H9 (cell line): Measurements from ENCODE around the gene FRRS1L. TPM values are rescaled to one million over a fixed set of nuclear protein-coding genes. Genes with fewer than 3 reads are reported as not detected.

Experiments used
- DNase-seq: peaks from one replicate; pipeline ENCODE4 v3.0.0-alpha.2; 2017
- H2AFZ ChIP-seq: one replicate; pipeline ENCODE4 v1.6.1; 2013; ENCODE audit warnings: mild to moderate bottlenecking, low read length, control low read depth, moderate library complexity
- H2AK5ac ChIP-seq: 2 replicates; pipeline ENCODE4 v1.6.1; 2013; ENCODE audit warnings: low read length, control low read depth, mixed read lengths; ENCODE audit not compliant: insufficient read length
- H2BK120ac ChIP-seq: one replicate; pipeline ENCODE4 v1.6.1; 2013; ENCODE audit warnings: low read depth, mild to moderate bottlenecking, low read length, control low read depth, inconsistent platforms; ENCODE audit not compliant: poor library complexity, severe bottlenecking
- H2BK12ac ChIP-seq: 2 replicates; pipeline ENCODE4 v1.6.1; 2013; ENCODE audit warnings: low read length, control low read depth, mixed read lengths, low read depth; ENCODE audit not compliant: insufficient read length
- H2BK15ac ChIP-seq: 2 replicates; pipeline ENCODE4 v1.6.1; 2013; ENCODE audit warnings: low read depth, low read length, control low read depth
- H2BK20ac ChIP-seq: one replicate; pipeline ENCODE4 v1.6.1; 2013; ENCODE audit warnings: low read depth, mild to moderate bottlenecking, low read length, control low read depth, inconsistent platforms; ENCODE audit not compliant: poor library complexity, severe bottlenecking
- H2BK5ac ChIP-seq: 2 replicates; pipeline ENCODE4 v1.6.1; 2013; ENCODE audit warnings: low read length, control low read depth, mixed read lengths; ENCODE audit not compliant: insufficient read length
- H3K14ac ChIP-seq: 2 replicates; pipeline ENCODE4 v1.6.1; 2013; ENCODE audit warnings: low read length, control low read depth; ENCODE audit not compliant: insufficient read depth
- H3K18ac ChIP-seq: 2 replicates; pipeline ENCODE4 v1.6.1; 2013; ENCODE audit warnings: low read depth, mild to moderate bottlenecking, mixed read lengths, low read length, control low read depth; ENCODE audit not compliant: insufficient read length
- H3K23ac ChIP-seq: 2 replicates; pipeline ENCODE4 v1.6.1; 2013; ENCODE audit warnings: low read length, control low read depth, mixed read lengths, low read depth; ENCODE audit not compliant: insufficient read length
- H3K23me2 ChIP-seq: 2 replicates; pipeline ENCODE4 v1.6.1; 2013; ENCODE audit warnings: low read depth, mild to moderate bottlenecking, mixed read lengths, low read length, control low read depth; ENCODE audit not compliant: insufficient read length, poor library complexity, severe bottlenecking
- H3K27ac ChIP-seq: 2 replicates; pipeline ENCODE4 v1.5.1; 2013; ENCODE audit warnings: low read length, control low read depth, mixed read lengths, low read depth; ENCODE audit not compliant: insufficient read length
- H3K27me3 ChIP-seq: 2 replicates; pipeline ENCODE4 v1.6.1; 2013; ENCODE audit warnings: low read length, control low read depth, inconsistent platforms; ENCODE audit not compliant: insufficient read depth
- H3K4ac ChIP-seq: 2 replicates; pipeline ENCODE4 v1.6.1; 2013; ENCODE audit warnings: low read depth, mild to moderate bottlenecking, control low read depth, inconsistent platforms, low read length, moderate library complexity
- H3K4me1 ChIP-seq: 2 replicates; pipeline ENCODE4 v1.6.1; 2013; ENCODE audit warnings: low read length, control low read depth, inconsistent platforms; ENCODE audit not compliant: insufficient read depth
- H3K4me2 ChIP-seq: 2 replicates; pipeline ENCODE4 v1.6.1; 2013; ENCODE audit warnings: low read length, control low read depth, mixed read lengths; ENCODE audit not compliant: insufficient read length, insufficient read depth
- H3K56ac ChIP-seq: 2 replicates; pipeline ENCODE4 v1.6.1; 2013; ENCODE audit warnings: low read depth, mild to moderate bottlenecking, mixed read lengths, low read length, control low read depth; ENCODE audit not compliant: insufficient read length
- H3K79me1 ChIP-seq: 2 replicates; pipeline ENCODE4 v1.6.1; 2013; ENCODE audit warnings: low read depth, mild to moderate bottlenecking, moderate library complexity, low read length, control low read depth, inconsistent platforms; ENCODE audit not compliant: insufficient read depth, poor library complexity, severe bottlenecking
- H3K79me2 ChIP-seq: 2 replicates; pipeline ENCODE4 v1.6.1; 2013; ENCODE audit warnings: low read length, control low read depth, inconsistent platforms; ENCODE audit not compliant: insufficient read depth
- H3K9ac ChIP-seq: 2 replicates; pipeline ENCODE4 v1.6.1; 2013; ENCODE audit warnings: low read length, control low read depth, mixed read lengths; ENCODE audit not compliant: insufficient read length; ENCODE audit errors: extremely low read depth
- H3K9me3 ChIP-seq: one replicate; pipeline ENCODE4 v1.6.1; 2013; ENCODE audit warnings: low read depth, low read length, inconsistent platforms; ENCODE audit not compliant: control insufficient read depth
- H3T11ph ChIP-seq: one replicate; pipeline ENCODE4 v1.6.1; 2013; ENCODE audit warnings: mild to moderate bottlenecking, low read length, control low read depth, inconsistent platforms
- H4K20me1 ChIP-seq: one replicate; pipeline ENCODE4 v1.6.1; 2013; ENCODE audit not compliant: control insufficient read depth, insufficient read length, insufficient read depth
- H4K5ac ChIP-seq: 2 replicates; pipeline ENCODE4 v1.6.1; 2013; ENCODE audit warnings: low read depth, mild to moderate bottlenecking, mixed read lengths, low read length, control low read depth; ENCODE audit not compliant: insufficient read length
- H4K8ac ChIP-seq: replicated peaks from 2 replicates; pipeline ENCODE4 v1.6.1; 2013; ENCODE audit warnings: low read length, control low read depth, mixed read lengths, low read depth; ENCODE audit not compliant: insufficient read length
- H4K91ac ChIP-seq: 2 replicates; pipeline ENCODE4 v1.6.1; 2013; ENCODE audit warnings: low read depth, mild to moderate bottlenecking, moderate library complexity, mixed read lengths, low read length, control low read depth; ENCODE audit not compliant: insufficient read length
- H3K27ac Mint-ChIP-seq, 3 experiments: 2 replicates in 2 of 3; 3 replicates in 1 of 3; pipeline ENCODE4 v1.8.0; 2020 to 2021; ENCODE audit warnings: mixed read lengths in 3 of 3, mild to moderate bottlenecking in 1 of 3, moderate library complexity in 1 of 3
- H3K27me3 Mint-ChIP-seq: 2 replicates; pipeline ENCODE4 v1.8.0; 2021; ENCODE audit warnings: low read depth, mild to moderate bottlenecking, moderate library complexity, mixed read lengths
- H3K36me3 Mint-ChIP-seq, 3 experiments: 2 replicates in 2 of 3; 3 replicates in 1 of 3; pipeline ENCODE4 v1.8.0; 2020 to 2021; ENCODE audit warnings: low read depth in 3 of 3, mixed read lengths in 3 of 3; ENCODE audit not compliant: insufficient read depth in 1 of 3
- H3K4me1 Mint-ChIP-seq, 2 experiments: 2 replicates each; pipeline ENCODE4 v1.8.0; 2020; ENCODE audit warnings: mixed read lengths in 2 of 2
- H3K4me3 Mint-ChIP-seq, 2 experiments: 2 replicates in 1 of 2; 3 replicates in 1 of 2; pipeline ENCODE4 v1.8.0; 2020 to 2021; ENCODE audit warnings: mild to moderate bottlenecking in 2 of 2, mixed read lengths in 2 of 2, moderate library complexity in 1 of 2
- H3K9me3 Mint-ChIP-seq, 2 experiments: 2 replicates in 1 of 2; 3 replicates in 1 of 2; pipeline ENCODE4 v1.8.0; 2020; ENCODE audit warnings: mild to moderate bottlenecking in 2 of 2, mixed read lengths in 2 of 2, moderate library complexity in 1 of 2
- CTCF ChIP-seq: fragments of 200-600 bp; sonication (generic); conservative IDR thresholded peaks from 3 replicates; pipeline ENCODE4 v1.8.0; 2021; ENCODE audit warnings: antibody characterized with exemption, mild to moderate bottlenecking
- WGBS: extraction: QIAGEN DNeasy Blood & Tissue Kit; methylation state at CpG from one replicate; pipeline ENCODE4 v1.1.7; 2013; ENCODE audit warnings: missing lambda C conversion rate, low lambda C conversion rate, mixed read lengths; ENCODE audit not compliant: insufficient read length; ENCODE audit errors: extremely low coverage; 5-methylcytosine and 5-hydroxymethylcytosine counted together
- total RNA-seq: library from RNA; stranded (reverse); gene quantifications from 2 replicates; pipeline ENCODE4 v1.2.1, GENCODE V29; 2021

The FRRS1L gene
- total RNA-seq, 1 experiment from 2014 or later, result 3.3 TPM

GRCh38 chr9:109095321-109095720 lies 71.7 kb downstream of the FRRS1L start:
- H3K4me2 ChIP-seq, result no peak overlapping the region
- H3T11ph ChIP-seq, result no peak overlapping the region
- no CpG with 5 or more reads among the region's 3 CpGs for WGBS
- peaks cover 6% of the 10 kb centered on the region for H3K79me1 ChIP-seq
- no peaks in the 10 kb centered on the region for H3K9me3 Mint-ChIP-seq
- no peak overlapping the region for H3K56ac ChIP-seq
- H2AFZ ChIP-seq, result no peak overlapping the region
- H2BK15ac ChIP-seq, result no peak overlapping the region
- TF ChIP-seq CTCF, result no peak
- H3K79me2 ChIP-seq, result peaks cover 16% of the 10 kb centered on the region; the same call in 1 of the 2 replicates
- no peak overlapping the region for H2BK5ac ChIP-seq
- H4K20me1 ChIP-seq, result peaks cover 5% of the 10 kb centered on the region
- no peaks in the 10 kb centered on the region for H3K23me2 ChIP-seq
- H3K14ac ChIP-seq, result no peak overlapping the region
- H3K27ac Mint-ChIP-seq, result no peak overlapping the region
- H2BK12ac ChIP-seq, result no peak overlapping the region
- H2AK5ac ChIP-seq, result no peak overlapping the region
- no peak overlapping the region for H2BK120ac ChIP-seq
- no peak overlapping the region for H3K4me3 Mint-ChIP-seq
- peaks cover 12% of the 10 kb centered on the region; the same call in 1 of the 2 replicates for H3K4me1 ChIP-seq
- peaks cover 19 to 26% of the 10 kb centered on the region in 2 experiments for H3K4me1 Mint-ChIP-seq
- H3K27me3 ChIP-seq, result no peaks in the 10 kb centered on the region
- no peaks in the 10 kb centered on the region for H3K27me3 Mint-ChIP-seq
- H3K4ac ChIP-seq, result no peak overlapping the region
- H3K27ac ChIP-seq, result no peak overlapping the region
- H3K18ac ChIP-seq, result no peak overlapping the region
- DNase-seq, result no peak
- H3K9ac ChIP-seq, result no peak overlapping the region
- no peak overlapping the region for H4K91ac ChIP-seq
- peaks cover 9 to 43% (median 38%) of the 10 kb centered on the region in 3 experiments; a peak in 5 of 7 replicates for H3K36me3 Mint-ChIP-seq
- H4K8ac ChIP-seq, result no peak overlapping the region
- H2BK20ac ChIP-seq, result no peak overlapping the region
- no peaks in the 10 kb centered on the region for H3K9me3 ChIP-seq
- no peak overlapping the region for H4K5ac ChIP-seq
- no peak overlapping the region for H3K23ac ChIP-seq
